Body of pancreas (tissue), 4 donors: ENCODE data around the gene KIF21A.

Experiments used
- CTCF ChIP-seq, 7 experiments: fragments of 450-650 bp in 4 of 7; fragments of 200-600 bp in 3 of 7; sonication (generic) in 3 of 7; IDR thresholded peaks; one replicate each; pipeline ENCODE4 v1.5.1; 2016 to 2019; ENCODE audit warnings: antibody characterized with exemption in 7 of 7
- POLR2A ChIP-seq, 3 donors: fragments of 450-650 bp; IDR thresholded peaks; one replicate each; pipeline ENCODE4 v1.6.1; 2016; ENCODE audit warnings: antibody characterized with exemption in 3 of 3, mild to moderate bottlenecking in 2 of 3

DNA sequence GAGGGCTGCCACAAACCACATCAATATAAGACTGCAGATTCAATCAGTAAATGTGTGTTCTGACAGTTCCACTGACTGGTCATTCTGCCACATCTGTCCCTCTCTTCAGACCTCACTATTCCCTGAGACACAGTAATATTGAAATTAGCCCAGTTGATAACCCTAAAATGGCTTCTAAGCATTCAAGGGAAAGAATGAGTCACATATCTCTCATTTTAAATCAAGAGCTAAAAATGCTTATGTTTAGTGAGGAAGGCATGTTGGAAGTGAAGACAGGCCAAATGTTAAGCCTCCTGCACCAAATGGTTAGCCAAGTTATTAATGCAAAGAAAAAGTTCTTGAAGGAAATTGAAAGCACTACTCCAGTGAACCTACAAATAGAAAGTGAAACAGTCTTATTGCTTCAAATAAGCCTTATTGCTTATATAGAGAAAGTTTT, 24.5 kb upstream of the KIF21A start:
- TF ChIP-seq POLR2A (IDR thresholded peaks at IDR 0.05), result no peak
- TF ChIP-seq CTCF (IDR thresholded peaks at IDR 0.05), result no peak
